ENCODE results near the gene ITCH.
A peak's percentile ranks its signal among the peaks of the same experiment; 100 is the strongest.
"Not testable (repeated sequence)": the region's sequence is repeated elsewhere in the genome, so short reads cannot be mapped to it uniquely, and the experiment has no call there.

ITCH gene

GRCh38 chr20:34344238-34344637 lies 18.8 kb upstream of the ITCH start:
- DNase-seq, result no peak

- no peak for DNase-seq
Measured at GRCh38 chr20:34345402-34345736, 17.7 kb upstream of the ITCH start.

DNA sequence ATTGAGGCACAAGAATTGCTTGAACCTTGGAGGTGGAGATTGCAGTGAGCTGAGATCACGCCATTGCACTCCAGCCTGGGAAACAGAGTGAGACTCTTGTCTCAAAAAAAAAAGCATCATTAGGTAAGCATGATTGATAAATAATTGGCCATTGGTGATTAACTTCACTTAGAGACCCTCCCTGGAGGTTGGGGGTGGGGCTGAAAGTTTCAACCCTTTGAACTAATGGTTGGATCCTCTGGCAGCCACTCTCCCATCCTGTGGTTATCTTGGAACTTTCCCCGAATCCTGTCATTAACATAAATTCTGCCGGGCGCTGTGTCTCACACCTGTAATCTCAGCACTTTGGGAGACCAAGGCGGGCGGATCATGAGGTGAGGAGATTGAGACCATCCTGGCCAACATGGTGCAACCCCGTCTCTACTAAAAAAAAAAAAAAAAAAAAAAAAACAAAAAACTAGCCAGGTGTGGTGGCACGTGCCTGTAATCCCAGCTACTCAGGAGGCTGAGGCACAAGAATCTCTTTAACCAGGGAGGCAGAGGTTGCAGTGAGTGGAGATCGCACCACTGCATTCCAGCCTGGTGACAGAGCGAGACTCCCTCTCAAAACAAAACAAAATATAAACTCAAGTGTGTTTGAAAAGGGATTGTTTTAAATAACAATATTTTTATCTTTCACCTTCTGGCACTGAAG lies 17.1 kb upstream of the ITCH start:
- not testable (repeated sequence) for DNase-seq

DNA sequence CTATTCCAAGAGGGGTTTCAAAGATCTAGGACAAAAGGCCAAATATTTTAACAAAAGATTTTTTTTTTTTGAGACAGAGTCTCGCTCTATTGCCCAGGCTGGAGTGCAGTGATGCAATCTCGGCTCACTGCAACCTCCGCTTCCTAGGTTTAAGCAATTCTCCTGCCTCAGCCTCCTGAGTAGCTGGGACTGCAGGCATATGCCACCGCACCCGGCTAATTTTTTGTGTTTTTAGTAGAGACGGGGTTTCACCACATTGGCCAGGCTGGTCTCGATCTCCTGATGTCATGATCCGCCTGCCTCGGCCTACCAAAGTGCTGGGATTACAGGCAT lies 16.6 kb upstream of the ITCH start:
- DNase-seq, result not testable (repeated sequence)

GRCh38 chr20:34347571-34347970 lies 15.5 kb upstream of the ITCH start:
- DNase-seq, result no peak

GRCh38 chr20:34350095-34350494 lies 13.0 kb upstream of the ITCH start:
- no peak for DNase-seq

- DNase-seq, result not testable (repeated sequence)
Measured at GRCh38 chr20:34353467-34353866, 9.6 kb upstream of the ITCH start.

- no peak for DNase-seq
Measured at GRCh38 chr20:34355427-34355826, 7.6 kb upstream of the ITCH start.

DNA sequence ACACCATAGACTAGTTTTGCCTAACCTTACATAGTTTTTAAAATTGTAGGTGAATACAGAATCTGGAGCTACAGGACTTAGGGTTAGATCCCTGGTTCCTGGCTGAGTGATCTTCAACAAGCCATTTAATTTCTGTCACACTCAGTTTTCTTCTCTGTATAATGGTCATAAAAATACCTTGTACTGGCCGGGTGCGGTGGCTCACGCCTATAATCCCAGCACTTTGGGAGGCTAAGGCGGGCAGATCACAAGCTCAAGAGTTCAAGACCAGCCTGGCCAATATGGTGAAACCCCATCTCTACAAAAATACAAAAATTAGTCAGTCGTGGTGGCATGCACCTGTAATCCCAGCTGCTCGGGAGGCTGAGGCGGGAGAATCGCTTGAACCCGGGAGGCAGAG lies 3.3 kb upstream of the ITCH start:
- DNase-seq, result not testable (repeated sequence)

DNA sequence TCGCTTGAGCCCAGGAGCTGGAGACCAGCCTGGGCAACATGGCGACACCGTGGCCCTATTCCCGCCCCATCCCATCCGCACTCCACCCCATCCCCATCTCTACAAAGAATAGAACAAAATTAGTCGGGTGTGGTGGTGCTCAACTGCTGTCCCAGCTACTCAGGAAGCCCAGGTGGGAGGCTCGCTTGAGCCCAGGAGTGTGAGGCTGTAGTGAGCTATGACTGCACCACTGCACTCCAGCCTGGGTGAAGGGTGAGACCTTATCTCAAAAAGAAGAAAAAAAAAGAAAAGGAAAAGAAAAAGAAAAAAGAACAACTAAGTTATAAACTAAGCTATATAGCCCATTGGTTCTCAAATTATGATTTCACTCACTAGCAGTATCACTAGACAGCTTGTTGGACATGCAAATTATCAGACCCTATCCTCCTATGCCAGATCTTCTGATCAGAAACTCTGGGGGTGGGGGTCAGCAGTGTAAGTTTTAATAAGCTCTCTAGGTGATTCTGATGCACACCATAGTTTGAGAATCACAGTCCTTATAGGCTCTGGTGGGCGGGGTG lies 491 bp upstream of the ITCH start:
- DNase-seq, result no peak

DNA sequence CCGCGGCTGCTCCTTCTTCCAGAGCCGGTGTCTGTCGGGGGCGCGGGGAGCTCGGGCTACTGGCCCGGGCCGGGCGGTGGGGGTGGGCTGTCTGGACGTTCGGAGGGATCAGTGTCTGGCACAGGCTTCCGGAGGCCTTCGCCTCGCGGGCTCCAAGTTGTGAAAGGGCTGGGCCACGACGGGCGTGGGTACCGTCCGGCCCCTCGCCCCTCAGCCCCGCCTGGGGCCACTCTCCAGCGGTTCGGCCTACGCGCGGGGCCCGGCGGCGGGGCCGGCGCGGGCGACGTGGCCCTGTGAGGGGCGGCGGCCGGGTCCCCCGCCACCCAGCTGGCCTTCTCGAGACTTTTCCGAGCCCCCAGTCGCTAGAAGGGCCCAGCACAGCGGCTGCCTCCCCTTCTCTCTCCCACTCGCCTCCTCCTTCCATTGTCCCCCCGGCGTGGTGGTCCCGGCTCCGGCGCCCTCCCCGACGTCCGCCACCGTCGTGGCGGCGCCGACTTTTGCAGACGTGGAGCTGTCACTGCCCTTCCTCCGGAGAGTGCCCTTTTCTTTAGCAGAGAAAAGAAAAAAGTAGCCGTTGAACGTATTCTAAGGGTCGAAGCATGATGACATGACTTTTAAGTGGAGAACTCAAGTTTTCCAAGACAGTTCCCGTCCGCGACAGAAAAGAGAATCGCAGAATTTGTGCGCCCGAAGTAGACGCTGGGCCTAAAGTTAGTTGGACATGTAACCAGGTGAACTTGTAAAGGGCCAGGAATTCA lies 571 bp downstream of the ITCH start:
- no peak for DNase-seq

GRCh38 chr20:34364223-34364506 lies 1.1 kb downstream of the ITCH start:
- DNase-seq, result no peak

- DNase-seq, result no peak
Measured at GRCh38 chr20:34365765-34366213, 2.7 kb downstream of the ITCH start.

DNA sequence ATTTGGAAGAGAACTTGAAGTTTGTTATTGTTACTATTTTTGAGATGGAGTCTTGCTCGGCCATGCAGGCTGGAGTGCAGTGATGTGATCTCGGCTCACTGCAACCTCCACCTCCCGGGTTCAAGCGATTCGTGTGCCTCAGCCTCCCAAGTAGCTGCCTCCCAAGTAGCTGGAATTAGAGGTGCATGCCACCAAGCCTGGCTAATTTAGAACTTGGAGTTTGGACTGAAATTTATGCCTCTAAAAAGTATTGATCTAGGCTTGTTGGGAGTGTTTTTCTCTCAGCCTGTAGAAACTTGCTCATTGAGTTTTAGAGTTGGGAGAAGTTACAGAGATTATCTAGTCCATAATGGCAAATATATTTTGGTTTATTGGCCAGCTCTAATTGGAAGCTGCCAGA lies 4.1 kb downstream of the ITCH start:
- no peak for DNase-seq

- DNase-seq, result not testable (repeated sequence)
Measured at GRCh38 chr20:34367911-34368310, 4.8 kb downstream of the ITCH start.

- no peak for DNase-seq
Measured at GRCh38 chr20:34368547-34368946, 5.5 kb downstream of the ITCH start.

GRCh38 chr20:34369265-34369664 lies 6.2 kb downstream of the ITCH start:
- no peak for DNase-seq

DNA sequence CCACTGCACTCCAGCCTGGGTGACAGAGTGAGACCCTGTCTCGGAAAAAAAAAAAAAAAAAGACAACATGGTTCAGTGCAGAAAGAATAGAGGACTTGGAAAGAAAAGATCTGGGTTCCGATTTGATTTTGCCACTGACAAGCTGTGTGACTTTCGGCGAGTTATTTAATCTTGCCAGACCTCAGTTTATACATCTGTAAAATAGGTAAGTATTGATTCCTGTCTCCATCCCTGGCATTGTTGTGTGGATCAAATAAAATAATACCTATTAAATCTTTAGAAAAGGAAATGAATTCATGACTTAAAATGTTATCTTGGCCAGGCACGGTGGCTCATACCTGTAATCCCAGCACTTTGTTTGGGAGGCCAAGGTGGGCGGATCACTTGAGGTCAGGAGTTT lies 7.0 kb downstream of the ITCH start:
- DNase-seq, result no peak

DNA sequence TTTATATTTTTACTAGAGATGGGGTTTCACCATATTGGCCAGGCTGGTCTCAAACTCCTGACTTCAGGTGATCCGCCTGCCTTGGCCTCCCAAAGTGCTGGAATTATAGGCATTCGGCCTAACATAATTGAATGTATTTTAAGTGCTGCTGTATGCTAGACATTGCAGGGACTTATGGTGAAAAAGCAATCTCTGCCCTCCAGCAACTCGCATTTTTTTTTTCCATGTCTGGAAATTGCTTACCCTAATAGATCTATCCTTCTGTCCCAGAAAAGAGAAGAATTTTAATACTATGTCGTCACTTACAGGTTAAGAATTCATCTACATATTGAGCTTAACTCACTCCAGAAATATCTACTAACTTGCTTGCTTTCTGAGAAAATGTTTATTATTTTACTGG lies 10.4 kb downstream of the ITCH start:
- DNase-seq, result no peak

- DNase-seq, result no peak
Measured at GRCh38 chr20:34374209-34374760, 11.2 kb downstream of the ITCH start.

GRCh38 chr20:34375977-34376430 lies 12.9 kb downstream of the ITCH start:
- DNase-seq, result peak; percentile 71

GRCh38 chr20:34377072-34377847 lies 14.2 kb downstream of the ITCH start:
- no peak for DNase-seq

DNA sequence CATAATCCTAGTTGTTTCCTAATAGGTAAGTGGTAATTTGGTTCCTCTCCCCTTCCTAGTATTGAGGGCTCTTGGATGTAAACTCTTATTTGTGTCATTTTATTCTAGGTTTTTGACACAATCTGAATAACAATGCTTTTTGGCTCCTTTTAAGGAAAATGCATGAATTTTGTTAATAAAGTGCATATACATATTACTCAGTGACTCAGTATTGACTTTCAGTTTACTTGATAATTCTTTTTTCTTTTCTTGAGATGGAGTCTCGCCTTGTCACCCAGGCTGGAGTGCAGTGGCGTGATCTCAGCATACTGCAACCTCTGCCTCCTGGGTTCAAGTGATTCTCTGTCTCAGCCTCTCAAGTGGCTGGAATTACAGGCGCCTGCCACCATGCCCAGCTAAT lies 19.1 kb downstream of the ITCH start:
- no peak for DNase-seq
